Adrenal gland (tissue), 5 donors: ENCODE measurements around the gene FBXW8.

Experiments
- POLR2A ChIP-seq, 2 donors: fragments of 450-650 bp; IDR thresholded peaks; one replicate each; pipeline ENCODE4 v1.6.1; 2017; ENCODE audit warnings: antibody characterized with exemption in 2 of 2, mild to moderate bottlenecking in 2 of 2, moderate library complexity in 1 of 2
- TF ChIP-seq, protein P1 (sequence below), 6 experiments: fragments of 450-650 bp in 4 of 6; fragments of 200-600 bp in 2 of 6; sonication (generic) in 1 of 6; IDR thresholded peaks; 1 replicate in 5 of 6; 2 replicates in 1 of 6; pipeline versions ENCODE4 v1.5.1 to v1.8.0; 2016 to 2021; ENCODE audit warnings: antibody characterized with exemption in 6 of 6, mild to moderate bottlenecking in 2 of 6, moderate library complexity in 1 of 6
- donor health status: DM: no; HTN: no; CAD: no.

DNA sequence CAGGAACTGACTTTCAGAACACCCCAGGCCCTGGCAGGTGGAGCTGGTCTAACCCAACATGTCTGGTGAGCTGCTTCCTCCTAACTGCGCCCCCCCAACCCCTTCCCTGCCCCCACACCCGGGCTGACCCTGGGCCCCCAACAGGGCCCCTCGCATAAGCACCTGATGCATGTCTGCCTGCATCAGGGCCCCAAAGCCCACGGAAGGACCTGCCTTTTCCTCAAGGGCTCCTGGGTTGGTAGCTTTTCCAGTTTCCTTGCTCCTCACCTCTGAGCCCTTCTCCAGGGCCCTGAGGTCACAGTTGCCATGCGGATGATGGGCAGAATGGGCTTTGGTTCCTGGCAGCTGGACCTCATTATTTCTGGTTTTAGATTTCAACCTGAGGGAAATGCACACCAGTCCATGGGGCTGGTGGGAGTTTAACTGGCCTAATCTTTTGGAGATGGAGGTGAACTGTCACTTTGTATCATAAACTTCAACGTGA lies 170.0 kb downstream of the FBXW8 start:
- TF ChIP-seq, protein P1, sequence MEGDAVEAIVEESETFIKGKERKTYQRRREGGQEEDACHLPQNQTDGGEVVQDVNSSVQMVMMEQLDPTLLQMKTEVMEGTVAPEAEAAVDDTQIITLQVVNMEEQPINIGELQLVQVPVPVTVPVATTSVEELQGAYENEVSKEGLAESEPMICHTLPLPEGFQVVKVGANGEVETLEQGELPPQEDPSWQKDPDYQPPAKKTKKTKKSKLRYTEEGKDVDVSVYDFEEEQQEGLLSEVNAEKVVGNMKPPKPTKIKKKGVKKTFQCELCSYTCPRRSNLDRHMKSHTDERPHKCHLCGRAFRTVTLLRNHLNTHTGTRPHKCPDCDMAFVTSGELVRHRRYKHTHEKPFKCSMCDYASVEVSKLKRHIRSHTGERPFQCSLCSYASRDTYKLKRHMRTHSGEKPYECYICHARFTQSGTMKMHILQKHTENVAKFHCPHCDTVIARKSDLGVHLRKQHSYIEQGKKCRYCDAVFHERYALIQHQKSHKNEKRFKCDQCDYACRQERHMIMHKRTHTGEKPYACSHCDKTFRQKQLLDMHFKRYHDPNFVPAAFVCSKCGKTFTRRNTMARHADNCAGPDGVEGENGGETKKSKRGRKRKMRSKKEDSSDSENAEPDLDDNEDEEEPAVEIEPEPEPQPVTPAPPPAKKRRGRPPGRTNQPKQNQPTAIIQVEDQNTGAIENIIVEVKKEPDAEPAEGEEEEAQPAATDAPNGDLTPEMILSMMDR (IDR thresholded peaks at IDR 0.05): no peak
- TF ChIP-seq POLR2A (IDR thresholded peaks at IDR 0.05): no peak
